RWPE1 (cell line): ENCODE results near the gene PIK3R2.

Experiments used
- CTCF ChIA-PET: fragments of 350-600 bp; sonication (Branson Sonifier 250); formaldehyde crosslinking; extraction: SDS; loops from one replicate; lab custom pipeline; 2021; lab: Yijun Ruan, JAX
- POLR2A ChIA-PET: fragments of 400-600 bp; formaldehyde crosslinking; extraction: SDS; loops from one replicate; lab custom pipeline; 2020; ENCODE audit warnings: antibody characterized with exemption; ENCODE audit not compliant: low non-redundant PET; lab: Yijun Ruan, JAX
- DNase-seq: peaks from one replicate; pipeline ENCODE4 v3.0.0; 2012; ENCODE audit warnings: low spot score
- H3K27ac ChIP-seq: fragments of 450-650 bp; 2 replicates; pipeline ENCODE4 v1.5.1; 2017
- TF ChIP-seq, protein P1 (sequence below): fragments of 450-650 bp; conservative IDR thresholded peaks from 2 replicates; pipeline ENCODE4 v1.5.1; 2017; ENCODE audit warnings: low read depth, mild to moderate bottlenecking

PIK3R2 gene

DNA sequence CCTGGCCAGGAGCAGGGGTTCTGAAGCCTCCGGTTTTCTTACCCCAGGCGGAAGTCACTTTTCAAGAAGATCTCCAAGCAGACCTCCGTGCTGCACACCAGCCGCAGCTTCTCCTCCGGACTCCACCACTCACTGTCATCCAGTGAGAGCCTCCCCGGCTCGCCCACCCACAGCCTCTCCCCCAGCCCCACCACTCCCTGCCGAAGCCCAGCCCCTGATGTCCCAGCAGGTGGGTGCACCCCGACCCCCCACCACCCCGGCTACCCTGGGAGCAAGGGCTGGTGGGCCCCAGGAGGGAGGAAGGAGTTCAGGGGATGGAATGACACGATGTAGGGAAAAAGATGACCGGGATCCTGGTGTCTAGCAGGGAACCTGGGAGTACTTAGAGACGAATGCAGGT lies 5.6 kb upstream of the PIK3R2 start:
- TF ChIP-seq, protein P1, sequence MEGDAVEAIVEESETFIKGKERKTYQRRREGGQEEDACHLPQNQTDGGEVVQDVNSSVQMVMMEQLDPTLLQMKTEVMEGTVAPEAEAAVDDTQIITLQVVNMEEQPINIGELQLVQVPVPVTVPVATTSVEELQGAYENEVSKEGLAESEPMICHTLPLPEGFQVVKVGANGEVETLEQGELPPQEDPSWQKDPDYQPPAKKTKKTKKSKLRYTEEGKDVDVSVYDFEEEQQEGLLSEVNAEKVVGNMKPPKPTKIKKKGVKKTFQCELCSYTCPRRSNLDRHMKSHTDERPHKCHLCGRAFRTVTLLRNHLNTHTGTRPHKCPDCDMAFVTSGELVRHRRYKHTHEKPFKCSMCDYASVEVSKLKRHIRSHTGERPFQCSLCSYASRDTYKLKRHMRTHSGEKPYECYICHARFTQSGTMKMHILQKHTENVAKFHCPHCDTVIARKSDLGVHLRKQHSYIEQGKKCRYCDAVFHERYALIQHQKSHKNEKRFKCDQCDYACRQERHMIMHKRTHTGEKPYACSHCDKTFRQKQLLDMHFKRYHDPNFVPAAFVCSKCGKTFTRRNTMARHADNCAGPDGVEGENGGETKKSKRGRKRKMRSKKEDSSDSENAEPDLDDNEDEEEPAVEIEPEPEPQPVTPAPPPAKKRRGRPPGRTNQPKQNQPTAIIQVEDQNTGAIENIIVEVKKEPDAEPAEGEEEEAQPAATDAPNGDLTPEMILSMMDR = no peak
- ChIA-PET POLR2A (no interaction called here), CTCF (no interaction called here)
- DNase-seq = no peak
- H3K27ac ChIP-seq = peak overlapping the region; percentile 99

DNA sequence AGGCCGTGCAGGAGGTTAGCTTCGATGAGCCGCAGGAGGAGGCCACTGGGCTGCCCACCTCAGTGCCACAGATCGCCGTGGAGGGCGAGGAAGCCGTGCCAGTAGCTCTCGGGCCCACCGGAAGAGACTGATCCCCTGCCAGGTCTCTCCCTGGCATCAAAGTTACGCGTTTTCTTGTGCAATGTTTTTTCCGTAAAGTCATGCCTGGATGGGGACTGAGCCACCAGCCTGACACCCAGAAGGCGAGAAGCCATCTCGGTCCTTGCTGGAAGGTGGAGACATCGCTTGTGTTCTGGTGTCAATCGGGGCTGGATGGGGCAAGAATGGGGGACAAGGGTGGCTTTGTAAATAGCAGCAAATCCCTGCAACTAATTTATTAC lies 3.4 kb upstream of the PIK3R2 start:
- H3K27ac ChIP-seq = peak overlapping the region; percentile 99
- CTCF ChIA-PET = no interaction called here
- TF ChIP-seq, protein P1 = no peak
- POLR2A ChIA-PET = no interaction called here
- no peak for DNase-seq

DNA sequence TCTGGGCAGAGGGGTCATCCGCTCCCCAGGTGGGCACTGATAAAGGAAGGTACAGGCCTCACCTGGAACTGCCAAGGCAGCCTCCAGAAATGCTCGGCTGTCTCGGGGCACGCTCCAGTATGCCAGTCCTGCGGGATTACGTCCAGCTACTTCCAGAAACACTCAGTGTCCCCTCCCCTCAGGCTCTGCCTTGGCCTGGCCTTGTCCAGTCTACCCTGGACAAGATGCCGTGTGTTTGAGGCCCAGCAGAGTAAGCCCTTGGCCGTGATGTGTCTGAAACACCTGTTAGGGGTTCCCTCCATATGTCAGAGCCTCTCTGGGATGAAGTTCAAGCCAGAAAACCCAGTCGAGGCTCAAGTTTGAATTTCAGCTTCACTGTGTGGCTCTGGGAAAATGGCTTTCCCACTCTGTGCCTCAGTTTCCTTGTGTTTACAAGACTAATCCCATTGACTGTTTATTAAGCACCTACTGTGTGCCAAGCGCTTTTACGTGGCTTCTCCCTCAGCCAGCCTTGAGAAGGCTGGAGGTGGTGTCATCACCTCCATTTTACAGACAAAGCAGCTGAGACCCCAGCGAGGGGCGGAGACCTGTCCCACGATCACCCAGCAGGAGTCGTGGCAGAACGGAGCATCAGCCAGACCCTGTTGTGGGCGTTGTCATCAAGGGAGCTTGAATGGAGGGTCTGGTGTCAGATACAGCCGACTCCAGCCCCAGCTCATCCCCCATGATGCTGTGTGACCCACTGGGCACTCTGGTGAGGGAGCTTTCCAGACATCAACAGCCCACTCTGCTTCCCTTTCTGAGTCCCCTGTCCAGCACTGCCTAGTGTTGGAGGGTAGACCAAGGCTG lies 2.0 kb upstream of the PIK3R2 start:
- DNase-seq = no peak
- TF ChIP-seq, protein P1 = no peak
- POLR2A ChIA-PET = no interaction called here
- peak overlapping the region; percentile 99 for H3K27ac ChIP-seq
- CTCF ChIA-PET = interaction anchor here (0.6 to 1.8 kb wide), 3 partner anchors 11 to 298 kb away, joined by 3 to 5 read pairs (median 3); no protein-coding TSS in a partner anchor

DNA sequence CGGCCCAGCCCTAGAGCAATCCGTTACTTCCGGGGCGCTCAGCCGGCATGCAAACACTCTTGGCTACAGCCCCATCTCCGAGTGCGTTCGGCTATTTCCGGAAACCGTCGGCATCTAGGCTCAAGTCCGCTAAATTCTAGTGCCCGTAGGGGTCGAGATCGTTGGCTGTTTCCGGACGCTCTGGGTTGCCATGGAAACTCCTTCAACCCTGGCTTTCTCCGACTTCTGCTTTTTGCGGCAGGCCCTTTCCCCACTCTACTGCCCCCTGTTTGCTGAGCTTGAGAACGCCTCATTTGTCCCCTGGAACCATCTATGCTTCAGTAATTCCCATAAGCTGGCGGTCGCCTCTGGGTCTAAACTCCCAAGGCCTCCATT lies 534 bp upstream of the PIK3R2 start:
- peak; percentile 95 for DNase-seq
- CTCF ChIA-PET = interaction anchor here (0.9 to 1.8 kb wide), 2 partner anchors 15 kb away, joined by 4 to 5 read pairs; no protein-coding TSS in a partner anchor
- TF ChIP-seq, protein P1 = peak; percentile 76
- peak overlapping the region; percentile 99 for H3K27ac ChIP-seq
- POLR2A ChIA-PET = no interaction called here

DNA sequence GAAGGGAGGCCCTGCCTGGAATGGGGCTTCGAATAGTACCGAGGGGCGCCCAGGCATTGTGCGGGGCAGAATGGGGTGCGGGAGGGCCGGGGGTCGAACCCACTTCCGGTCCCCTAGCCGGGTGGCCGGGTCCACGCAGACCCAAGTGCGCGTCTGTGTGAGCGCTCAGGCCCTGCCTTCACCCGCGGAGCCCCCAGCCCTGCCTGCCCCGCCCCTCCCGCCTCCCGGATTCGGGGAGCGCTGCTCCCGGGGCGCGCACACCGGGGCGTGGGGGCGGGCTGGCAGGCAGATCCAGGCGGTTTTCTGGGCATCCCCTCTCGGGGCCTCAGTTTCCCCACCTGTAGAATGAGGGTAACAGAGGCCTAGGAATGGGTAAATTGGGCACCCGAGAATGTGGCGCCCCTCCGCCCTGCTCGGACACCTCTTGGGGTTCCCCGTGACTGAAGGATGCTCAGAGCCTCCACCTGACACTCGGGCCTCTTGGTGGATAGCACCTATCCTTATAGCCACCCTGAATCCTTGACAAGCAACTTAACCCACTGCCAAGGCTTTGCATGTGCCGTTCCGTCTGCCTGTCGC lies 682 bp downstream of the PIK3R2 start:
- TF ChIP-seq, protein P1 = no peak
- DNase-seq = no peak
- H3K27ac ChIP-seq = peak overlapping the region; percentile 99
- ChIA-PET CTCF (interaction anchor here (0.5 to 0.9 kb wide), 2 partner anchors 14 to 146 kb away, joined by 3 read pairs; no protein-coding TSS in a partner anchor), POLR2A (no interaction called here)
